Cardiac septum (tissue), 1 donor: ENCODE data around the gene LIG3. TPM values are rescaled to one million over a fixed set of nuclear protein-coding genes. Genes with fewer than 3 reads are reported as not detected.
"Not testable (repeated sequence)": the region's sequence is repeated elsewhere in the genome, so short reads cannot be mapped to it uniquely, and the experiment has no call there.

Source experiments
- DNase-seq: peaks from one replicate; pipeline ENCODE4 v3.0.0-alpha.2; 2020; ENCODE audit warnings: low spot score
- intact Hi-C: fragments of 100-400 bp; cut with DNase I; formaldehyde crosslinking; loops from one replicate; pipeline ENCODE4 v1.14.0; 2022
- total RNA-seq: library from RNA; stranded (reverse); fragmentation: NEBNext Ultra II Directional; extraction: Animal tissue kit (Norgen Biotek cat#: 25700); gene quantifications from one replicate; pipeline ENCODE4 v1.2.1, GENCODE V29; 2021
- donor health status: DM: no; HTN: no; CAD: no.

The LIG3 gene
- total RNA-seq, 1 donor from 2014 or later, result 20.1 TPM

DNA sequence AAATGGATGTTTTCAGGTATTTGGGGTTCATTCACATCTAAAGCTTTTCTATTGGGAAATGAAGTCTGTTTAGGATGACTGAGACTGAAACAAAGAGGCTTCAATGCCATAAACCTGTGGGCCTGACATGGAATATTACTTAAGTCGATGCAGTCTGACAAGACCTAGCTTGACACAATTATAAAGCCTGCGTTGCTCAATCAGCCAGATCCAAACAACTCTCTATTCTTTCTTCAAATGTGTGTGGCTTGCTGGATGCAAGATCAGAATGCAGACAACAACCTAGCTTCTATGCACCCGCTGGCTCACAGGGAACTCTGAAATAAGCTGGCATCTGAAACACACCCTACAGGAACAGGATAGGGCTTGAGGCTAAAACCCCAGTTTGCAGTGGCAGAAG lies 43.2 kb downstream of the LIG3 start:
- DNase-seq, result no peak
- intact Hi-C loops, result loop anchor here (5.0 kb wide), 1 partner anchor 64 kb away; no protein-coding TSS in a partner anchor

DNA sequence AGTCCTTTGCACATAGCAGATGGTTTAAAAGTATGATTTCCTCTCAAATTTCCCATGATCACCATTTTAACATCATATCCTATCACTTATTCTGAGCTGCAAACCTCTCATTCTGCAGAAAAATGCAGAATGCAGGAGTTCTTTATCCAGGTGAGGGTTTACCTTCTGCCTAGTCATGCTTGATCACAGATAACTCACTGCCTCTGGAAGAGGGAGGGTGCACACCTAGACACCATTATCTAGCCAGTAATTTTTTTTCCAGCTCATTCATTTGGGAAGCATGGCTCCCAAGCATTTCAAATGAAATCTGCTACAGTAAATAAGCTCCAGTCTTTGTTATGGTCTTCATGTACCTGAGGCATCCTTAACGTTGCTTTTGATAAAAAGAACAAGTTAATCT lies 45.2 kb downstream of the LIG3 start:
- no peak for DNase-seq
- intact Hi-C loops, result no loop called here

DNA sequence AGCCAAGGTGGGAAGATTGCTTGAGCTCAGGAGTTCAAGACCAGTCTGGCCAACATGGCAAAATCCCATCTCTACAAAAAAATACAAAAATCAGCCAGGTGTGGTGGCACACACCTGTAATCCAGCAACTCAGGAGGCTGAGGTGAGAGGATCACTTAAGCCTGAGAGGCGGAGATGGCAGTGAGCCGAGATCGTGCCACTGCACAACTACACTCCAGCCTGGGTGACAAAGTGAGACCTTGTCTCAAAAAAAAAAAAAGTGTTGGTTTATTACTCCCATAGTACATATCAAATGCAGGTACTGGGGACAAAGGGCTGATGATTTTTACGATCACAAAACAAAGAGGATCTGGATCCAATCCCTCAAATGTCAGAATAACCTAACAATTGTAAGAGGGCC lies 47.8 kb downstream of the LIG3 start:
- DNase-seq, intact Hi-C loops: not testable (repeated sequence)

DNA sequence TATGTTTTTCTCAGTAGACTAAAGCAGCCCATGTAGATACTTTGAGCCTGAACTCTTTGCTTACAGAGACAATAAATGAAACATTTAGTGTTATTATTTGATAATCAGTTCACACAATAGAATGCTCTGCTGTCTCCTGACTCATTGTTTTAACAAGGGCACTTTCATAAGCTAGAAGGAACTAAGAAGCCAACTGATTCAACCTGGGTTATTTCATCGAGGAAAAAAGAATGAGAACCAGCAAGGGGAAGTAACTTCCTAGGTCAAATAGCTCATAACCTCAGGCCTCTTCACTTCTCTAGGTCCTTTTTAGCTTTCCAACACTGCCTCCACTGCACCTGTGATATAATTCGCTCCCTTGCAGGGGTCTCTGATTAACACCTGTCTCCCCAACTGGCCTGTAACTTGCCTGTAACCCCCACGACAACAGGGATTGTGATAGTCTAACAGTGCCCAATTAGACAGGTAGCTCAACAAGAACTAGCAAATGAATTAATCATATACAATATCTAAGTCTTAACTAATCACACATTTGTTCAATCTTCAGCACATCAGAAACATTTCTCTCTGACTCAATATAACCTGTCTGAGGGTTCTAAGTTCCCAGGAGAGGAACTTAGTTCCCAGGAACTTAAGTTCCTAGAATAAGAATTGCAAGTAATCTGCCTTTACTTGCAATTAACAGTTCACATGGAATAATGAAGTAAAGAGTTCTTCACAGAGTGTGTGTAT lies 48.4 kb downstream of the LIG3 start:
- no peak for DNase-seq
- intact Hi-C loops, result no loop called here

DNA sequence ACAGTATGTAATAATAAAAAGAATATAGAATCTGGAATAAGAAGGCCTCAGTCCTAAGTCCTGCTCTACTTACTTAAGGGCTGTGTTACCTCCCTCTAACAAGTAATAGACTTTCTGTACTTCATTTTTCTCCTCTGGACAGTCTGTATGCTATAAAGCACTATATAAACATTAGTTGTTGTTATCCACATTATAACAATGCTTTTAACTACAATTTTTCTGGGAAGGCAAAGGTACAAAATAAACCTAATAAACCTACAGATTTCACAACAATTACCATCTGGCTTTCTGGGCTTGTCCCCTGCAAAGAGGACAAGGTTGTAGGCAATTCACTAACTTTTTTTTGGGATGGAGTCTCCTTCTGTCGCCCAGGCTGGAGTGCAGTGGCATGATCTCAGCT lies 50.5 kb downstream of the LIG3 start:
- intact Hi-C loops, result no loop called here
- no peak for DNase-seq

DNA sequence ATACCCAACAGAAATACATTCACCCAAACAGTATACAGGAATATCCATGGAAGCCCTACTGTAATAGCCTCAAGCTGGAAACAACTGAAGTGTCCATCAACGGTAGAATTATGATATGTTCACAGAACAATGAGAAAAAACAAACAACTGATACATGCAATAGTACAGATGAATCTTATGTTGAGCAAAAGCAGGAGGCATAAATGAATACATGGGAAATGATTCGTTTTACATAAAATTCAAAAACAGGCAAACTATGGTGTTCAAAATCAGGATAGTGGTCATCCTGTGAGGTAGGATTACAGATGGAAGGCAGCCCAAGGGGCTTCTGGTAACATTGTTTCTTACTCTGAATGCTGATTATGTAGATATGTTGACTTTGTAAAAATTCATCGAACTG lies 58.1 kb downstream of the LIG3 start:
- intact Hi-C loops, result no loop called here
- DNase-seq, result no peak

DNA sequence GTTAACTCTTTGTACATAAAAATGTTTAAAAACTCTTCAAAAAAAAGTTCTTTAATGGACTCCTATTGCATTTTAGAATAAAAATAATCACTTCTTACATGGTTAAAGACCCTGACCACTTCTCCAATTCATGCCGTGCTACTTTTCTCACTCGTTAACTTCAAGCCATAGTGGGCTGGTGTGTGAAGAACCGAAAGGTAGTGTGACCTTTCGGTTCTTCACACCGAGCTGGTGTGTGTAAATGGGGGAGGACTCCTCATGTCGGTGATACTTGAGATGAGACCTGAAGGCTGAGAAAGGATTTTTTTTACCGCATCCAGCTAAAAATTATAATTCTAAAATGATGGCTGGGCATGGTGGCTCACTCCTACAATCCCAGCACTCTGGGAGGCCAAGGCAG lies 61.1 kb downstream of the LIG3 start:
- intact Hi-C loops, result no loop called here

DNA sequence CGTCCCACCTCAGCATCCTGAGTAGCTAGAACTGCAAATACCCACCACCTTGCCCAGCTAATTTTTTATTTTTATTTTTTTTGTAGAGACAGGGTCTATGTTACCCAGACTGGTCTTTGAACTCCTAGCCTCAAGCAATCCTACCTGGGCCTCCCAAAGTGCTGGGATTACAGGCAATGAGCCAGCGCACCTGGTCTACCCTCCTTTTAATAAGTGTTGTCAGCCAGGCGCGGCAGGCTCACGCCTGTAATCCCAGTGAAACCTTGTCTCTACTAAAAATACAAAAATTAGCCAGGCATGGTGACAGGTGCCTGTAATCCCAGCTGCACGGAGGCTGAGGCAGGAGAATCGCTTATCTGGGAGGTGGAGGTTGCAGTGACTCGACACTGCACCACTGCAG lies 63.9 kb downstream of the LIG3 start:
- DNase-seq, result no peak
- intact Hi-C loops, result no loop called here

More for the DNA sequence above, 61.1 kb downstream of the LIG3 start:
- no peak for DNase-seq

DNA sequence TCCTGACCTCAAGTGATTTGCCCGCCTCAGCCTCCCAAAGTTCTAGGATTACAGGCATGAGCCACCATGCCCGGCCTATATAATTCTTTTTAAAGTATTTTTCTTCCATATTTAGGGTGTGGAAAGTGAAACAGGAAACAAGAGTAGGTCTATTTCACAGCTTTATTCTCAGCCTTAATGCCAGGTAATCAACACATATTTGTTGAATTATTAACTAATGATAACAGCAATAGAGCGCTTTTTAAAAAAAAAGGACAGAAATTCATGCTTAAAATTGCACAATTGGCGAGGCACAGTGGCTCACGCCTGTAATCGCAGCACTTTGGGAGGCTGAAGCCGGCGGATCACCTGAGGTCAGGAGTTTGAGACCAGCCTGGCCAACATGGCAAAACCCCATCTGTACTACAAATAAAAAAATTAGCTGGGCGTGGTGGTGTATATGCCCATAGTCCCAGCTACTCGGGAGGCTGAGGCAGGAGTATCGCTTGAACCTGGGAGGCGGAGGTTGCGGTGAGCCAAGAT lies 65.2 kb downstream of the LIG3 start:
- DNase-seq, intact Hi-C loops: not testable (repeated sequence)

DNA sequence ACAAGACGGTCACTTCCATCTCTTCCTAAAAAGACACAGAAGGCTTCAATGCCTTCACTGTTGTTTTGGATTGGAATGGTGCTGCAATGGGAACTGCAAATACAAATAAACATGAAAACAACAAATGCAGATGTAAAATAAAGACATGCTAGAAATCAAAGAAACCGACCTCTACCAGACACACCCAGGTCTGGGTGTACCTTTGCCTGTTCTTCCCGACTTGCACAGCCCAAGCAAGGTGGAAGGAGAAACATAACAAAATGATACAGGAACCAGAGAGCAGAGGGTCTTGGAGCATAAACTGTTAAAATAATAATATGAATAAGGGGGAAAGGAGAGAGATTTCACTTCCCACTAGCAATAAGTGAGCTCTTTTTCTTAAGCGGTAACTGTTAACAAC lies 65.9 kb downstream of the LIG3 start:
- intact Hi-C loops, result no loop called here
- no peak for DNase-seq

DNA sequence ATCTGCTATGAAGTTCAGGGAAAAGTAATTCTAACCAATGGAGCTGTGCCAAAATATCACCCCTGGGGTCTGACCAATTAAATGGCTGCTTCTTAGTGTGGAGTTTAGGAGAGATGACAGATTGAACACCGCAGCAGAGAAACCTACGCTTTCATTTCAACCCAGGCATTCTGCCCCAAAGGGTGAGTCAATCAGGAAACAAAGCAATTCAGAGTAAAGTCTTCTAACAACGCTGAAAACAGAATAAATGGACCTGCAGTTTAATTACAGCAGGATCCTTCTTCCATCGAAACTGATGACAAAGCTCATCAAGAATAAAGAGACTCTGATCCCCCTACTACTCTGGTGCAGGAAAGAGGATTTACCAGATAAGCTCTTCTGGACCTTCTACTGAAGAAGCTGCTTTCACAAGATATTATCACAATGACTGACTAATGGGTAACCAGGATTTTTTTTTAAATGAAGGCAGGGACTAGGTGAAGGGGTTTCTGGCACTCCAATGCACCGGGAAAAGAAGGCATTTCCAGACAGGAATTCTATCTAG lies 66.5 kb downstream of the LIG3 start:
- intact Hi-C loops, result no loop called here
- no peak for DNase-seq

DNA sequence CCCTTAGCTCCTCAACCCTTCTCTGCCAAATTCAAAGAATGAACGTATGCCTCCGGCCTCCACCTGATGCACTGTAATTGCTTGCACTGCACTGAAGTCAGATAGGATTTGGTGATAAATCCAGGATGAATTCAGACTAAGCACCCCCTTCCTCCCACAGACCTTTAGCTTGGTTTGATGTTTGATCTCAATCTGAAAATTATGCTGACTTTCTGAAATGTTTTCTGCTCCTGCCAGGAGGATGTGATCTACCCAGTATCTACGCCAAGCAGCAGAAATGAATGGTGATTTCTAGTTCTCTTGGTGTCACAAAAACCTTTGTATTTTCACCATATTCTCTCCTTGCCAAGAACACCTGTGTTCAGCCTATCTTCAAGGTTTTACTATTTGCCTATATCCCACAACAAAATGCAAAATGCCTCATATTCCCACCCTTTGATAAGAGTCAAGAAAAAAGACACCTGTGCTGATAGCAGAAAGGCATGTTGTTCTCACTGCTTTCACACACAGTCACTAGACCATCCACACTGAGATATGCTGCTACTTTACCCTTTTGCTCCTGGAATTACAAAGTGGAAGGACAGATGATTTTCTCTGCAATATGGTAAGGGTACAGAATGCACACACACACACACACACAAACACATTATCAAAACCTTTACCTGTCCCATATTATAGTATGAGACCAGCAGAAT lies 68.5 kb downstream of the LIG3 start:
- DNase-seq, result no peak
- intact Hi-C loops, result no loop called here

DNA sequence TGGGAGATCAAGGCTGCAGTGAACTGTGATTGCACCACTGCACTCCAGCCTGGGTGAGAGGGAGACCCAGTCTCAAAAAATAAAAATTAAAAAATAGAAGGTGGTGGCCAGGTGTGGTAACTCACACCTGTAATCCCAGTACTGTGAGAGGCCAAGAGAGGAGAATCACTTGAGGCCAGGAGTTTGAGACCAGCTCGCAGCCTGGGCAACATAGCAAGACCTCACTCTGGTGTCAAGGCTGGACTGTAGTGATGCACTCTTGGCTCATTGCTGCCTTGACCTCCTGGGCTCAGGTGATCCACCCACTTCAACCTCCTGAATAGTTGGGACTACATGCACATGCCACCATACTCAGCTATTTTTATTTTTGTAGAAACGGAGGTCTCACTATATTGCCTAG lies 69.9 kb downstream of the LIG3 start:
- DNase-seq, result no peak
- intact Hi-C loops, result no loop called here

DNA sequence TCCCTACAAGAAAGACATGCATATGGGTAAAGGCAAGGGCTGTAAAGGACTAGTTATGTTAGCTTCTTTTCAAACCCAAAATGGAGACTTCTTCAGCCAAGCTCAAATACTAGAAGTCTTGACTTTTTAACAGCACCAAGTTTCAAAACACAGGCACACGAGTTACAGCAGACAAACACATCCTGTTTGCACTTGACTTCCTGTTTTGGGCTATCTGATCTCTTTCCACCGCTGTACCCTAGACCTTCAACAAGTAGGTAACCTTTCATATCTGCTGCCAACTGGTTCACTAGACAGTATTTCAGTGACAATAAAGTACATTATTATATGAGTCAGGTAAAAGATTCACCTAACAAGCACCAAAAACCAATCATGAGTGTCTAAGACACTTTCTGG lies 70.9 kb downstream of the LIG3 start:
- DNase-seq, result no peak
- intact Hi-C loops, result no loop called here

DNA sequence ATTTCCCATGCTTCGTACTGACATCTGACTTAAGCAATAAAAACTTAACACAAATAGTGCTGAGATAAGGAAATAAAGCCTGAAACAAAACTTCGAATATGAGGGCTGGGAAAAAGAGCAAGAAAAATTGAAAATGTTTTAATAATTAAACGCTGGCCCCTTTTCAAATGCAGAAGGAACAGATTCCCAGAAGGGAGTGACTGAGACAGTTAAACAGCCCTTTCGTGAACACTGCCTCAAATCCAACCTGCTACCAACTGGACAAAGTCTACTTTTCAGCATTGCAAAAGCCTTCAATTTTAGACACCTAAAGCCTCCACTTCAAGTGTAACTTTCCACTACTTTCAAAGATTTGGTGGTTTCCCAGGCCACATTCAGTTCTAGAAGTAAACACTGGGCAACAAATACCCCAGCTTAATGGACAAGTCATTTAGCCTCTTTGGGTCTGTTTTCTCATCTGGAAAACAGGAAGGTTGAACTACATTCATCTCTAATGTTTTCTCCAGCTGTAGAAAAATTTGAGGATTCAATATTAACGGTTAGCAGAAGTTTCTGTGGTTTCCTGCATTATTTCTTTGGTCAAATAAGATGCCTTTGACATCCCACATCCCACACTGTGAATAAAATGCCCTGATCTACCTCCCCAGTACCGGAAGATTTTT lies 71.4 kb downstream of the LIG3 start:
- DNase-seq, result no peak
- intact Hi-C loops, result no loop called here

DNA sequence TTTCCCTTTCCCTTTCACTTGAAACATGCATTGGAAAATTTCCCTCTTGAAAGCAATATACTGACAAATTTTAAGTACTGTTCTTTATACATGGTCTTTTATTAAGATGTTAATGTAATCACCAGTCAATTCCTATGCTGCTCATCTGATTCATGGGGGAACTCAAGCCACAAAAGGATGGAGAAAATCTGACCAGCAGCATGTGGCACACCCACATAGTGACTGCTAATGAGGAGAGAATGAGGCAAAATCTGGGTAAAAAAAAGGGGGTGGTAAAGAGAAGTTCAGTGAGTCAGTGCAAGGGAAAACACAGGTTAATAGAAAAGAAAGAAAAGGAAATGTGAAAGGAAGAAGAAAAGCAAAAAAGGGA lies 71.9 kb downstream of the LIG3 start:
- no peak for DNase-seq
- intact Hi-C loops, result no loop called here

DNA sequence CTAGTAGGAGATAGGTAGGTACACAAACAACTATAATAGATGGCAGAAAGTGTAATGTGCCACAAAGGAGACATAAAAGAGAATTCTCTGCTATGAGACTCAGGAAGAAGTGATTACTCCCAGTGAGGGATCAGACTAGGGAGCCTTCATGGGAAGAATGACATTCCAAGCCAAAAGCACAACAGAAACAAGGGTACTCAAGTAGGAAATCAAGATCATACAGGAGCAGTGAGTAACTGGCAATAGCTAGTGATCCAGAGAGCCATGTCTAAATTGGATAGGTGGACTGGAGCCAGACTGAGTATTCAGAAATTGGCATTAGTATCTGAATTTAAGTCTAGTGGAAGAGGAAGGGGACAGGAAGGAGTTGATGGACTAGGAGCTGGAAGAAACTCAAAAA lies 72.5 kb downstream of the LIG3 start:
- intact Hi-C loops, result no loop called here
- DNase-seq, result no peak

DNA sequence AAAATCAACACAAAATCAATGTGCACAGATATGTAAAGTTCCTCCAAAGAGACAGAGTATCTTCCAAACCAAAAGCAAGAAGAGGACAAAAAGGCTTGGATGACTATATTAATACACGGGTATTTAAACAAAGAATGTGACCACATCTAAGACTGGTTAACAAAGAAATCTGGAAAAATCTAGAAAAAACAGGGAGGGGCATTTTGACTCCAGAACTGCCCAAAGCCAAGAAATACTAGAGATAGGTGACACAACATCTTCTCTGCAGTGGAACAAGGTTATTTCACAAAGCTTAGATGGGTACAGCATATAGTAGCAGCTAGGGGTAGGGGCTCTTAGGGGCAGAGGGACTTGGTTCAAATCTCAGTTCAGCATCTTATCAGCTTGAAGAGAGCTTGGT lies 72.9 kb downstream of the LIG3 start:
- intact Hi-C loops, result no loop called here

DNA sequence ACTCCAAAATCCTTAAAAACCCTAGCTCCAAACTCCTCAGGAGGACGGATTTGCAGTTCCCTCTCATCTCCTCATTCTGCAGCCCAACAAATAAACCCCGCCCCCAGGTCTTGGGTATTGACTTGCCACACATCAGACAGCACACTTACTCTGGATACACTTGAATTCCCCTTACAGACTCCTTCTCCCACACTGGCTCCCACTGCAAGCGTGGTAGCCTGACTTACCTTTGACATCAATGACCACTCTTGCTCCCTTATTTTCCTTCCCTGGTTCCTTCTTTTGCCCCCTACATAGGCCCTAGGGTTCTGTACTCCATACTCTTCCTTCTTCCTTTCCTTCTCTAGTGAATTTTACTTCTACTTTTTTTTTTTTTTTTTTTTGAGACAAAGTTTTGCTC lies 75.7 kb downstream of the LIG3 start:
- intact Hi-C loops, result no loop called here
- DNase-seq, result no peak

More for the DNA sequence above, 72.9 kb downstream of the LIG3 start:
- no peak for DNase-seq

DNA sequence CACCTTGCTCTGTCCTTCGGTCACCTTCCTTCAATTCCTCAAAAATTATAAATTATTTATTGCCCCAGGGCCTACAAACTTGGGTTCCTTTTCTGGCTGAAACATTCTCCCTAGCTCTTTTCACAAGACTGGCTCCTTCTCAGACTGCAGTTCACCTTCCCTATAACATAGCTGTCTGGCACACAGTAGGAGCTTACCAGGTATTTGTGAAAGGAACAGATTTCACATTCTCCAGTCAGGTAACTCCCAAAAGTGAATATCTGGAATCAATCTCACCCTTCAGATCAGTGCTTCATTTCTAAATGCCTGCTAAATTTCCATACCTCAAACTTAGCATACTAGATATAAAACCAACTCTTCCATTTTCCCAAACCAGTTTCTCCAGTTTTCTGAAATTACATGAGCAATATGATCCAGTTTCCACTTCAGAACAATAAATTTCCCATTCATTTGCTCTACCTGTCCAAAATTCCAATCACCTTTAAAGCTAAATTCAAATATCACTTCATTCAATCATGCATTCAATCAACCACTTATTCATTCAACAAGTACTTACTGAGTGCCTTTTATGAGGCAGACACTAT lies 77.1 kb downstream of the LIG3 start:
- intact Hi-C loops, result no loop called here
- DNase-seq, result no peak
